ENCODE data around the gene HS6ST2. TPM values are rescaled to one million over a fixed set of nuclear protein-coding genes. Genes with fewer than 3 reads are reported as not detected.

The HS6ST2 gene
- total and polyA plus RNA-seq, 7 experiments from 2014 or later, result 0.15 TPM; not detected in 6

DNA sequence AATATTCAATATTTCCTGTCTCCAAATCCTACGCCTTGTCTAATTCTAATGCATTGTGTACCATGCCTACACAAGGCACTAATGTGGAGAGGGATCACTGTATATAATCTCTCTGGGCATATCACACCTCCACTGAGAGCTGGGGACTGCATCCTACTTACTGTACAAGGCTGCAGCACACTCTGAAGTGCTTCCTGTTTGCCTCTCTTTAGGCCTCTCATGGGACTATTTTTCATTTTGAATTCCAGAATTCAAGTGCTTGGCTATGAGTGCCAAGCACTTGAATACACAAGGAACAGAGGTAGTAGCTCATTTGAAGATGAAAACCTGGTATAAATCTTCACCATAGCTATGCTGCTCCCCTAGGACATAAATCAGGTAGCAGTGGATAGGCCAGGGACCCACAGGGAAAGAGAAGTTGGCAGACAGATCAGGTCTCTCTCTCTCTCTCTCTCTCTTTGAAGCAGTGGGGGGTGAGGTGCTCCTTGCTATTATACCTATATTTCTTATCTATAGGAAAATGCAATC, 239.9 kb downstream of the HS6ST2 start:
- ATAC-seq (no peak), DNase-seq (no peak)
- Histone ChIP-seq H3K36me3 (ENCODE audit: control insufficient read depth in 2 of 3, insufficient read depth in 3 of 3, low read length in 3 of 3) (no peaks in the 10 kb centered on the region), H3K9me3 (ENCODE audit: control insufficient read depth in 2 of 3, low read length in 3 of 3) (no peaks in the 10 kb centered on the region), H3K27me3 (ENCODE audit: control insufficient read depth in 2 of 2, insufficient read depth in 2 of 2, low read length in 2 of 2) (no peaks in the 10 kb centered on the region), H3K4me3 (ENCODE audit: low read length) (no peak overlapping the region), H3K4me1 (ENCODE audit: control insufficient read depth in 2 of 2, insufficient read depth in 2 of 2, low read length in 2 of 2) (no peaks in the 10 kb centered on the region), H3K27ac (ENCODE audit: low read depth, low read length) (no peak overlapping the region)
- no peaks in the 10 kb centered on the region for H3K36me3 Mint-ChIP-seq
- CTCF ChIA-PET, result no interaction called here
- peaks cover 0 to 6% (median 0%) of the 10 kb centered on the region in 11 donors for H3K9me3 Mint-ChIP-seq
- intact Hi-C loops (cut with micrococcal nuclease), result no loop called here
- H3K27me3 Mint-ChIP-seq, result peaks cover 0 to 7% (median 4%) of the 10 kb centered on the region in 5 donors
- H3K4me1 Mint-ChIP-seq, result no peaks in the 10 kb centered on the region
- POLR2A ChIA-PET, result no interaction called here
- no peak overlapping the region for H3K27ac Mint-ChIP-seq
- no peak overlapping the region for H3K4me3 Mint-ChIP-seq

- no peak overlapping the region for H3K27ac ChIP-seq (ENCODE audit: low read depth, low read length)
- no peaks in the 10 kb centered on the region for H3K9me3 ChIP-seq (ENCODE audit: control insufficient read depth in 2 of 3, low read length in 3 of 3)
- intact Hi-C loops (cut with micrococcal nuclease), result no loop called here
- POLR2A ChIA-PET, result no interaction called here
- no peak overlapping the region for H3K27ac Mint-ChIP-seq
- ATAC-seq, result no peak
- H3K4me3 Mint-ChIP-seq, result no peak overlapping the region
- no peak for DNase-seq
- peaks cover 0 to 7% (median 4%) of the 10 kb centered on the region in 5 donors for H3K27me3 Mint-ChIP-seq
- H3K9me3 Mint-ChIP-seq, result peaks cover 0 to 6% (median 0%) of the 10 kb centered on the region in 11 donors
- no peaks in the 10 kb centered on the region for H3K27me3 ChIP-seq (ENCODE audit: control insufficient read depth in 2 of 2, insufficient read depth in 2 of 2, low read length in 2 of 2)
- peaks cover 0 to 1% (median 0%) of the 10 kb centered on the region in 7 donors for H3K4me1 Mint-ChIP-seq
- no peak overlapping the region for H3K4me3 ChIP-seq (ENCODE audit: low read length)
- CTCF ChIA-PET, result no interaction called here
- no peaks in the 10 kb centered on the region for H3K36me3 ChIP-seq (ENCODE audit: control insufficient read depth in 2 of 3, insufficient read depth in 3 of 3, low read length in 3 of 3)
- H3K4me1 ChIP-seq (ENCODE audit: control insufficient read depth in 2 of 2, insufficient read depth in 2 of 2, low read length in 2 of 2), result no peaks in the 10 kb centered on the region
- H3K36me3 Mint-ChIP-seq, result no peaks in the 10 kb centered on the region
Observed at GRCh38 chrX:132716006-132716405, 242.4 kb downstream of the HS6ST2 start.

DNA sequence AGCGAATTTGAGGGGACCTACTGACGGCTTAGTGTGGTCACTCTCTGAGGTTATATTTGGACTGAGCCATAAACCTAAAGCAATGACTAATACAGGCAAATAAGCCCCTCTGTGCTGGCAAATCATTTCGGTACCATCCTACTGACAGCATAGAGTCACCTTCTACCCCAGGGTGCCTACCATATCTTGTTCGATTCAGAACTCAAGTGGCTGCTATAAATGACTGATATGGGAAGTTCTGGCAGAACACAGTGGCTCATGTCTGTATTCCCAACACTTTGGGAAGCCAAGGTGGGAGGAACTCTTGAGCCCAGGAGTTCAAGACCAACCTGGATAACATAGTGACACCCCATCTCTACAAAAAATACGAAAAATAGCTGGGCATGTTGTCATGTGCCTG, 243.5 kb downstream of the HS6ST2 start:
- no peaks in the 10 kb centered on the region for H3K27me3 Mint-ChIP-seq
- H3K4me3 Mint-ChIP-seq, result no peak overlapping the region
- intact Hi-C loops (cut with micrococcal nuclease), result no loop called here
- H3K36me3 Mint-ChIP-seq, result no peaks in the 10 kb centered on the region
- Histone ChIP-seq H3K36me3 (ENCODE audit: control insufficient read depth in 2 of 3, insufficient read depth in 3 of 3, low read length in 3 of 3) (no peaks in the 10 kb centered on the region), H3K4me1 (ENCODE audit: control insufficient read depth in 2 of 2, insufficient read depth in 2 of 2, low read length in 2 of 2) (no peaks in the 10 kb centered on the region), H3K9me3 (ENCODE audit: control insufficient read depth in 2 of 3, low read length in 3 of 3) (no peaks in the 10 kb centered on the region), H3K4me3 (ENCODE audit: low read length) (no peak overlapping the region), H3K27me3 (ENCODE audit: control insufficient read depth in 2 of 2, insufficient read depth in 2 of 2, low read length in 2 of 2) (no peaks in the 10 kb centered on the region), H3K27ac (ENCODE audit: low read depth, low read length) (no peak overlapping the region)
- POLR2A ChIA-PET, result no interaction called here
- no peak overlapping the region for H3K27ac Mint-ChIP-seq
- DNase-seq (no peak), ATAC-seq (no peak)
- CTCF ChIA-PET, result no interaction called here
- H3K4me1 Mint-ChIP-seq, result peaks cover 0 to 1% (median 0%) of the 10 kb centered on the region in 7 donors
- no peaks in the 10 kb centered on the region for H3K9me3 Mint-ChIP-seq

GRCh38 chrX:132712350-132712749, 246.1 kb downstream of the HS6ST2 start:
- Histone ChIP-seq H3K4me1 (ENCODE audit: control insufficient read depth in 2 of 2, insufficient read depth in 2 of 2, low read length in 2 of 2) (no peaks in the 10 kb centered on the region), H3K9me3 (ENCODE audit: control insufficient read depth in 2 of 3, low read length in 3 of 3) (no peaks in the 10 kb centered on the region), H3K4me3 (ENCODE audit: low read length) (no peak overlapping the region), H3K27me3 (ENCODE audit: control insufficient read depth in 2 of 2, insufficient read depth in 2 of 2, low read length in 2 of 2) (no peaks in the 10 kb centered on the region), H3K36me3 (ENCODE audit: control insufficient read depth in 2 of 3, insufficient read depth in 3 of 3, low read length in 3 of 3) (no peaks in the 10 kb centered on the region), H3K27ac (ENCODE audit: low read depth, low read length) (no peak overlapping the region)
- no peak for DNase-seq
- Mint-ChIP-seq H3K27ac (no peak overlapping the region), H3K4me3 (no peak overlapping the region), H3K9me3 (no peaks in the 10 kb centered on the region), H3K4me1 (peaks cover 0 to 1% (median 0%) of the 10 kb centered on the region in 7 donors), H3K36me3 (no peaks in the 10 kb centered on the region), H3K27me3 (no peaks in the 10 kb centered on the region)
- ChIA-PET CTCF (no interaction called here), POLR2A (no interaction called here)
- ATAC-seq, result no peak
- intact Hi-C loops (cut with micrococcal nuclease), result no loop called here

GRCh38 chrX:132710656-132711155, 247.7 kb downstream of the HS6ST2 start:
- CTCF ChIA-PET, result no interaction called here
- DNase-seq (no peak), ATAC-seq (no peak)
- Histone ChIP-seq H3K9me3 (ENCODE audit: control insufficient read depth in 2 of 3, low read length in 3 of 3) (no peaks in the 10 kb centered on the region), H3K4me3 (ENCODE audit: low read length) (no peak overlapping the region), H3K27ac (ENCODE audit: low read depth, low read length) (no peak overlapping the region), H3K4me1 (ENCODE audit: control insufficient read depth in 2 of 2, insufficient read depth in 2 of 2, low read length in 2 of 2) (no peaks in the 10 kb centered on the region), H3K27me3 (ENCODE audit: control insufficient read depth in 2 of 2, insufficient read depth in 2 of 2, low read length in 2 of 2) (no peaks in the 10 kb centered on the region), H3K36me3 (ENCODE audit: control insufficient read depth in 2 of 3, insufficient read depth in 3 of 3, low read length in 3 of 3) (no peaks in the 10 kb centered on the region)
- intact Hi-C loops (cut with micrococcal nuclease), result no loop called here
- no peaks in the 10 kb centered on the region for H3K36me3 Mint-ChIP-seq
- no peaks in the 10 kb centered on the region for H3K9me3 Mint-ChIP-seq
- no peak overlapping the region for H3K4me3 Mint-ChIP-seq
- POLR2A ChIA-PET, result no interaction called here
- H3K4me1 Mint-ChIP-seq, result peaks cover 0 to 1% (median 0%) of the 10 kb centered on the region in 7 donors
- no peak overlapping the region for H3K27ac Mint-ChIP-seq
- no peaks in the 10 kb centered on the region for H3K27me3 Mint-ChIP-seq

- intact Hi-C loops (cut with micrococcal nuclease), result no loop called here
- Histone ChIP-seq H3K9me3 (ENCODE audit: control insufficient read depth in 2 of 3, low read length in 3 of 3) (no peaks in the 10 kb centered on the region), H3K27me3 (ENCODE audit: control insufficient read depth in 2 of 2, insufficient read depth in 2 of 2, low read length in 2 of 2) (no peaks in the 10 kb centered on the region), H3K36me3 (ENCODE audit: control insufficient read depth in 2 of 3, insufficient read depth in 3 of 3, low read length in 3 of 3) (no peaks in the 10 kb centered on the region), H3K27ac (ENCODE audit: low read depth, low read length) (no peak overlapping the region), H3K4me1 (ENCODE audit: control insufficient read depth in 2 of 2, insufficient read depth in 2 of 2, low read length in 2 of 2) (no peaks in the 10 kb centered on the region), H3K4me3 (ENCODE audit: low read length) (no peak overlapping the region)
- no peaks in the 10 kb centered on the region for H3K36me3 Mint-ChIP-seq
- CTCF ChIA-PET, result no interaction called here
- H3K27ac Mint-ChIP-seq, result no peak overlapping the region
- no peak overlapping the region for H3K4me3 Mint-ChIP-seq
- ATAC-seq, result no peak
- DNase-seq, result no peak
- POLR2A ChIA-PET, result no interaction called here
- H3K9me3 Mint-ChIP-seq, result no peaks in the 10 kb centered on the region
- H3K4me1 Mint-ChIP-seq, result peaks cover 0 to 1% (median 0%) of the 10 kb centered on the region in 7 donors
- peaks cover 0 to 2% (median 0%) of the 10 kb centered on the region in 5 donors for H3K27me3 Mint-ChIP-seq
Observed at GRCh38 chrX:132708529-132708928, 249.9 kb downstream of the HS6ST2 start.

- no peaks in the 10 kb centered on the region for H3K36me3 ChIP-seq (ENCODE audit: control insufficient read depth in 2 of 3, insufficient read depth in 3 of 3, low read length in 3 of 3)
- Mint-ChIP-seq H3K9me3 (peaks cover 0 to 2% (median 0%) of the 10 kb centered on the region in 11 donors), H3K36me3 (no peaks in the 10 kb centered on the region), H3K4me3 (no peak overlapping the region), H3K27ac (no peak overlapping the region), H3K4me1 (no peaks in the 10 kb centered on the region), H3K27me3 (peaks cover 0 to 13% (median 2%) of the 10 kb centered on the region in 5 donors)
- POLR2A ChIA-PET, result no interaction called here
- H3K27ac ChIP-seq (ENCODE audit: low read depth, low read length), result no peak overlapping the region
- H3K9me3 ChIP-seq (ENCODE audit: control insufficient read depth in 2 of 3, low read length in 3 of 3), result no peaks in the 10 kb centered on the region
- CTCF ChIA-PET, result no interaction called here
- intact Hi-C loops (cut with micrococcal nuclease), result no loop called here
- ATAC-seq (no peak), DNase-seq (no peak)
- H3K27me3 ChIP-seq (ENCODE audit: control insufficient read depth in 2 of 2, insufficient read depth in 2 of 2, low read length in 2 of 2), result no peaks in the 10 kb centered on the region
- H3K4me1 ChIP-seq (ENCODE audit: control insufficient read depth in 2 of 2, insufficient read depth in 2 of 2, low read length in 2 of 2), result no peaks in the 10 kb centered on the region
- H3K4me3 ChIP-seq (ENCODE audit: low read length), result no peak overlapping the region
Observed at GRCh38 chrX:132704769-132705168, 253.7 kb downstream of the HS6ST2 start.

All from naive thymus-derived CD4-positive, alpha-beta T cell (primary cell).